Lung (tissue), 16 donors: Measurements from ENCODE around the gene PRPF18. TPM values are rescaled to one million over a fixed set of nuclear protein-coding genes. Genes with fewer than 3 reads are reported as not detected.
"Not testable (repeated sequence)": the region's sequence is repeated elsewhere in the genome, so short reads cannot be mapped to it uniquely, and the experiment has no call there.

Experiments
- ATAC-seq: fragments of 200-7000 bp; cut with Tn5 transposase; one replicate; pipeline ENCODE4 v1.9.1; 2020; ENCODE audit warnings: moderate number of reproducible peaks; ENCODE audit not compliant: insufficient read depth, low FRiP score
- DNase-seq, 3 donors: peaks; one replicate each; pipeline ENCODE4 v3.0.0-alpha.2; 2013 to 2017
- H3K27ac ChIP-seq, 2 donors: one replicate each; pipeline ENCODE4 v1.5.1; 2013; ENCODE audit warnings: mild to moderate bottlenecking in 2 of 2, moderate library complexity in 2 of 2, control low read depth in 1 of 2, inconsistent platforms in 1 of 2, low read depth in 1 of 2, low read length in 1 of 2
- H3K27me3 ChIP-seq, 3 donors: one replicate each; pipeline ENCODE4 v1.5.1; 2013; ENCODE audit warnings: low read length in 2 of 3; ENCODE audit not compliant: control insufficient read depth in 3 of 3, insufficient read depth in 3 of 3
- H3K36me3 ChIP-seq, 4 donors: one replicate each; pipeline ENCODE4 v1.5.1; 2013; ENCODE audit warnings: low read length in 4 of 4, mild to moderate bottlenecking in 1 of 4, moderate library complexity in 1 of 4; ENCODE audit not compliant: control insufficient read depth in 4 of 4, insufficient read depth in 4 of 4
- H3K4me1 ChIP-seq, 5 donors: one replicate each; pipeline ENCODE4 v1.5.1; 2013; ENCODE audit warnings: low read length in 5 of 5, mild to moderate bottlenecking in 2 of 5, moderate library complexity in 1 of 5; ENCODE audit not compliant: control insufficient read depth in 5 of 5, insufficient read depth in 5 of 5
- H3K4me3 ChIP-seq: one replicate; pipeline ENCODE4 v1.5.1; 2013; ENCODE audit warnings: mild to moderate bottlenecking, control low read depth, moderate library complexity
- H3K9ac ChIP-seq, 2 donors: one replicate each; pipeline ENCODE4 v1.5.1; 2013; ENCODE audit warnings: low read length in 2 of 2, control low read depth in 1 of 2; ENCODE audit not compliant: insufficient read depth in 1 of 2
- H3K9me3 ChIP-seq, 4 donors: one replicate each; pipeline ENCODE4 v1.5.1; 2013; ENCODE audit warnings: low read length in 3 of 4, mild to moderate bottlenecking in 1 of 4, moderate library complexity in 1 of 4; ENCODE audit not compliant: control insufficient read depth in 4 of 4, insufficient read depth in 3 of 4
- WGBS, 2 donors: extraction: QIAGEN DNeasy Blood & Tissue Kit; methylation state at CpG; one replicate each; pipeline ENCODE4 v1.1.7; 2013; 5-methylcytosine and 5-hydroxymethylcytosine counted together
- long read RNA-seq, 5 donors: transcript quantifications; one replicate each; lab custom pipeline, GENCODE V29; 2026
- polyA plus RNA-seq, 2 donors: library from polyadenylated mRNA; stranded (reverse); fragments of 200-250 nt; gene quantifications; one replicate each; pipeline ENCODE4 v1.2.1, GENCODE V29; 2013
- total RNA-seq, 2 donors: library from RNA; depleted of rRNA in 1 of 2; stranded (reverse); fragments of >200 nt in 1 of 2; gene quantifications; one replicate each; pipeline ENCODE4 v1.2.1, GENCODE V29; 2014 to 2021
- TF ChIP-seq, protein P1 (sequence below): IDR thresholded peaks from 2 replicates; pipeline ENCODE4 v1.5.1; 2012; ENCODE audit warnings: mild to moderate bottlenecking; ENCODE audit errors: control extremely low read depth, extremely low read depth
- donor health status: control.
- donor health status: control.
- donor health status: Bipolar disorder and iron deficiency.
- donor health status: healthy.
- donor health status: DM: yes; HTN: yes; CAD: no.

PRPF18 gene
- total RNA-seq (10 to 100 TPM; 19.2 to 39.9 TPM), polyA plus RNA-seq (10 to 100 TPM; 10.6 to 19.5 TPM)
- long read RNA-seq, donor 1, transcript PRPF18-202 (10 exons, 1,717 nt), result major isoform, 13 of 13 reads
- long read RNA-seq, donor 1, partial matches to known transcripts, result 0 of 13 reads
- long read RNA-seq, donor 1, other reads (novel, unspliced or antisense), result 0 of 13 reads
- long read RNA-seq, donor 2, transcript PRPF18-202 (10 exons, 1,717 nt), result major isoform, 5 of 5 reads
- long read RNA-seq, donor 2, partial matches to known transcripts, result 0 of 5 reads
- long read RNA-seq, donor 2, other reads (novel, unspliced or antisense), result 0 of 5 reads
- long read RNA-seq, donor 3, transcript PRPF18-202 (10 exons, 1,717 nt), result major isoform, 8 of 8 reads
- long read RNA-seq, donor 3, partial matches to known transcripts, result 0 of 8 reads
- long read RNA-seq, donor 3, other reads (novel, unspliced or antisense), result 0 of 8 reads
- long read RNA-seq, donor 4, partial matches to known transcripts, result 0 of 4 reads
- long read RNA-seq, donor 4, other reads (novel, unspliced or antisense), result 0 of 4 reads
- long read RNA-seq, donor 5, transcript PRPF18-202 (10 exons, 1,717 nt), result major isoform, 13 of 13 reads
- long read RNA-seq, donor 5, partial matches to known transcripts, result 0 of 13 reads
- long read RNA-seq, donor 5, other reads (novel, unspliced or antisense), result 0 of 13 reads

DNA sequence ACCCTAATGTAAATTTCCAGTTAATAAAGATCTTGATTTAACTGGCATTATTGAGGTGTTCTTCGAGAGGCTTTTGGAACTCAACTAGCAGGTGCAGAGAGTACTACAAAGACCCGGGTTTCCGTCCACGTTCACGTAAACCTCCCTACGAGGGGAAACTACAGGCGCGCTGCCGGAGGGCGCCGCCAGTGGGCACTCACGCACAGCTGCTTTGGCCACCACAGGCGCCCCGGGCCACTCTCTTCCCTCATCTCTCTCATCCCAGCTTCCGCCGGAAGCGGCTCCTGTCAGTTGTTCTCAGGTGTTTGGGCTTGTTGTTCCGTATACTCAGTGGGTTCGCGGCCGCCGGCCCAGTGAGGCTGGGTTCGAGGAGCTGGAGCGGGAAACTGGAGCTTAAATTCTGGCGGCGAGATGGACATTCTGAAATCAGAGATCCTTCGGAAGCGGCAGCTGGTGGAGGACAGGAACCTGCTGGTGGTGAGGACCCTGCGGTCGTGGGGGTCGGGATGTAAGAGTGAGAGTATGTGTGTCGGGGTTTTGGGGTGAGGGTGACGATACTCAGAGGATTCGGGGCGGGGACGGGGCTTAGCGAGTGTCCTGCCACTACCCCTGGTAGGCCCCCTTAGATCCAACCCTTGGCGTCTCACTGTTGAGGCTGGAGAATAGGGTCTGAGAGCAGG is at the start of gene PRPF18:
Gene PRPF18, plus strand, starts transcription at position 290 of the 680 bp plus-strand sequence. Its CDS starts 122 bp downstream, at position 412.
- ATAC-seq (peak; percentile 99), DNase-seq (peak; percentile 90 to 94 (median 91))
- 0 to 1% methylated on average over 37 to 38 of the region's 38 CpGs for WGBS, 2 donors
- Histone ChIP-seq H3K27me3 (peaks cover 0 to 10% (median 3%) of the 10 kb centered on the region in 3 donors), H3K27ac (peak within 1 kb of the TSS; percentile 67 to 79), H3K9me3 (no peaks in the 10 kb centered on the region), H3K36me3 (peaks cover 0 to 2% (median 0%) of the 10 kb centered on the region in 4 donors), H3K4me1 (peaks cover 0 to 11% (median 6%) of the 10 kb centered on the region in 5 donors), H3K4me3 (peak within 1 kb of the TSS; percentile 98), H3K9ac (peak within 1 kb of the TSS; percentile 41 to 86)
- TF ChIP-seq, protein P1, sequence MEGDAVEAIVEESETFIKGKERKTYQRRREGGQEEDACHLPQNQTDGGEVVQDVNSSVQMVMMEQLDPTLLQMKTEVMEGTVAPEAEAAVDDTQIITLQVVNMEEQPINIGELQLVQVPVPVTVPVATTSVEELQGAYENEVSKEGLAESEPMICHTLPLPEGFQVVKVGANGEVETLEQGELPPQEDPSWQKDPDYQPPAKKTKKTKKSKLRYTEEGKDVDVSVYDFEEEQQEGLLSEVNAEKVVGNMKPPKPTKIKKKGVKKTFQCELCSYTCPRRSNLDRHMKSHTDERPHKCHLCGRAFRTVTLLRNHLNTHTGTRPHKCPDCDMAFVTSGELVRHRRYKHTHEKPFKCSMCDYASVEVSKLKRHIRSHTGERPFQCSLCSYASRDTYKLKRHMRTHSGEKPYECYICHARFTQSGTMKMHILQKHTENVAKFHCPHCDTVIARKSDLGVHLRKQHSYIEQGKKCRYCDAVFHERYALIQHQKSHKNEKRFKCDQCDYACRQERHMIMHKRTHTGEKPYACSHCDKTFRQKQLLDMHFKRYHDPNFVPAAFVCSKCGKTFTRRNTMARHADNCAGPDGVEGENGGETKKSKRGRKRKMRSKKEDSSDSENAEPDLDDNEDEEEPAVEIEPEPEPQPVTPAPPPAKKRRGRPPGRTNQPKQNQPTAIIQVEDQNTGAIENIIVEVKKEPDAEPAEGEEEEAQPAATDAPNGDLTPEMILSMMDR, result peak; percentile 87

- H3K9ac ChIP-seq, H3K9me3 ChIP-seq, H3K36me3 ChIP-seq, ATAC-seq, H3K4me1 ChIP-seq, H3K4me3 ChIP-seq, DNase-seq, H3K27ac ChIP-seq: not testable (repeated sequence)
- H3K27me3 ChIP-seq, result peaks cover 0 to 10% (median 10%) of the 10 kb centered on the region in 3 donors
- 63 to 71% methylated on average over 9 of the region's 9 CpGs for WGBS, 2 donors
Observed at GRCh38 chr10:13537985-13538384, 48.8 kb upstream of the PRPF18 start.

DNA sequence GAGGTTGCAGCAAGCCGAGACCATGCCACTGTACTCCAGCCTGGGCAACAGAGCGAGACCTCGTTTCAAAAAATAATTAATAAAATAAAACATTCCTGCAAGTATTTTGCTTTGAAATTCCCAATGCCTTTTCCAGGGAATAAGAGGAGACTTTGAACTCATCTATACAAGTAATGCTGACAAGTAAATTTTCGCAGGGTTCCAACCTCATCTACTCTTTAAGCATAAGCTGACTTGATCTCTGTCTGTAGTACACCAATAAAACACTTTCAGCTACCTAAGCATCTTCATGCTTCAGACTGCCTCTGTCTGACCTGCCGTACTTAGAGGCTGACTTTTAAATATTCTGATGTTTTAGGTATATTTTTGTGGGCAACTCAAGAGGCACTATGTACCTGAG is 44.2 kb upstream of the PRPF18 start:
- no peaks in the 10 kb centered on the region for H3K36me3 ChIP-seq
- TF ChIP-seq, protein P1, result no peak
- no peaks in the 10 kb centered on the region for H3K4me1 ChIP-seq
- DNase-seq, result no peak
- no peak for ATAC-seq
- H3K9ac ChIP-seq, result no peak overlapping the region
- H3K27ac ChIP-seq, result no peak overlapping the region
- WGBS, 2 donors, result 87 to 94% methylated on average over 5 of the region's 5 CpGs
- peaks cover 0 to 17% (median 6%) of the 10 kb centered on the region in 3 donors for H3K27me3 ChIP-seq
- H3K4me3 ChIP-seq, result no peak overlapping the region
- no peaks in the 10 kb centered on the region for H3K9me3 ChIP-seq
